GM12878 (cell line): ENCODE data around the gene CD3D. TPM values are rescaled to one million over a fixed set of nuclear protein-coding genes. Genes with fewer than 3 reads are reported as not detected.

ENCODE experiments used
- ATF7 ChIP-seq: fragments of 450-650 bp; IDR thresholded peaks from 2 replicates; pipeline ENCODE4 v1.6.1; 2016; ENCODE audit warnings: low read depth, mild to moderate bottlenecking
- BCL3 ChIP-seq: IDR thresholded peaks from 2 replicates; pipeline ENCODE4 v1.6.1; 2011; ENCODE audit warnings: borderline replicate concordance, low read depth, mild to moderate bottlenecking, moderate library complexity, low read length; ENCODE audit not compliant: insufficient read depth, poor library complexity, severe bottlenecking
- BMI1 ChIP-seq: fragments of 450-650 bp; IDR thresholded peaks from 2 replicates; pipeline ENCODE4 v1.6.1; 2016; ENCODE audit warnings: mild to moderate bottlenecking, moderate library complexity, borderline replicate concordance
- CBX3 ChIP-seq: fragments of 200-600 bp; sonication (generic); IDR thresholded peaks from 2 replicates; pipeline ENCODE4 v1.6.1; 2016; ENCODE audit warnings: low read depth, borderline replicate concordance
- CHD1 ChIP-seq: IDR thresholded peaks from 2 replicates; pipeline ENCODE4 v1.6.1; 2012; ENCODE audit warnings: low read depth, low read length, improper control_type of control experiment
- CUX1 ChIP-seq: IDR thresholded peaks from 2 replicates; pipeline ENCODE4 v1.6.1; 2012; ENCODE audit warnings: improper control_type of control experiment, low read depth, low read length; ENCODE audit not compliant: insufficient replicate concordance
- ETV6 ChIP-seq, 2 experiments: fragments of 450-650 bp in 1 of 2; IDR thresholded peaks in 1 of 2; conservative IDR thresholded peaks in 1 of 2; 2 replicates each; pipeline ENCODE4 v1.6.1; 2014; ENCODE audit warnings: antibody characterized with exemption in 1 of 2, borderline replicate concordance in 1 of 2, low read depth in 1 of 2, mild to moderate bottlenecking in 1 of 2, moderate library complexity in 1 of 2
- GABPA ChIP-seq: IDR thresholded peaks from 2 replicates; pipeline ENCODE4 v1.6.1; 2014; ENCODE audit warnings: antibody characterized with exemption, low read depth, mild to moderate bottlenecking, inconsistent platforms
- GATAD2B ChIP-seq: fragments of 450-650 bp; conservative IDR thresholded peaks from 2 replicates; pipeline ENCODE4 v1.6.1; 2017; ENCODE audit warnings: low read depth, mild to moderate bottlenecking, moderate library complexity
- HDAC6 ChIP-seq: fragments of 200-600 bp; sonication (generic); IDR thresholded peaks from one replicate; pipeline ENCODE4 v1.8.0; 2017; ENCODE audit warnings: antibody characterized with exemption; ENCODE audit not compliant: unreplicated experiment
- IRF4 ChIP-seq: IDR thresholded peaks from 2 replicates; pipeline ENCODE4 v1.6.1; 2011; ENCODE audit warnings: low read depth, low read length
- KLF5 ChIP-seq: fragments of 450-650 bp; IDR thresholded peaks from 2 replicates; pipeline ENCODE4 v1.6.1; 2014; ENCODE audit warnings: mild to moderate bottlenecking; ENCODE audit not compliant: partially characterized antibody
- MEF2A ChIP-seq: IDR thresholded peaks from 2 replicates; pipeline ENCODE4 v1.6.1; 2011; ENCODE audit warnings: low read depth, mild to moderate bottlenecking, low read length, moderate library complexity; ENCODE audit not compliant: insufficient read depth
- MTA3 ChIP-seq: IDR thresholded peaks from 2 replicates; pipeline ENCODE4 v1.6.1; 2012; ENCODE audit warnings: low read length, inconsistent platforms, borderline replicate concordance
- MYC ChIP-seq: IDR thresholded peaks from 2 replicates; pipeline ENCODE4 v1.6.1; 2011; ENCODE audit warnings: mild to moderate bottlenecking, low read length, moderate library complexity, inconsistent platforms; ENCODE audit not compliant: insufficient read depth, insufficient replicate concordance, insufficient read length, severe bottlenecking
- NR2C1 ChIP-seq: fragments of 450-650 bp; IDR thresholded peaks from 2 replicates; pipeline ENCODE4 v1.6.1; 2017; ENCODE audit warnings: antibody characterized with exemption, mild to moderate bottlenecking, moderate library complexity
- RFX5 ChIP-seq: IDR thresholded peaks from 2 replicates; pipeline ENCODE4 v1.6.1; 2011; ENCODE audit warnings: low read depth, low read length, improper control_type of control experiment
- SUZ12 ChIP-seq: fragments of 200-600 bp; sonication (generic); IDR thresholded peaks from one replicate; pipeline ENCODE4 v1.6.1; 2018; ENCODE audit warnings: antibody characterized with exemption, mild to moderate bottlenecking; ENCODE audit not compliant: unreplicated experiment
- TCF12 ChIP-seq: IDR thresholded peaks from 2 replicates; pipeline ENCODE4 v1.6.1; 2011; ENCODE audit warnings: low read depth, mild to moderate bottlenecking, low read length
- WRNIP1 ChIP-seq: IDR thresholded peaks from 2 replicates; pipeline ENCODE4 v1.6.1; 2011; ENCODE audit warnings: low read depth, low read length, improper control_type of control experiment, borderline replicate concordance
- polyA plus RNA-seq, 11 experiments: library from polyadenylated mRNA; depleted of rRNA in 4 of 11; unstranded in 6 of 11; stranded (reverse) in 5 of 11; fragments of >200 nt; fragmentation: Nextera tagmentation in 4 of 11; fragmentation: Illumina TruSeq in 1 of 11; extraction: Ambion mirVana in 4 of 11; extraction: Trizol in 1 of 11; gene quantifications; 1 replicate in 1 of 11; 2 replicates in 10 of 11; pipeline versions ENCODE4 v1.2.1 to v1.2.3, GENCODE V29; 2011 to 2016; ENCODE audit warnings: inconsistent platforms in 2 of 11, missing spikeins in 2 of 11, low read depth in 1 of 11
- total RNA-seq, 4 experiments: library from RNA; depleted of rRNA in 3 of 4; stranded (reverse); fragments of >200 nt in 3 of 4; fragmentation: Illumina TruSeq in 1 of 4; extraction: Trizol in 1 of 4; gene quantifications; 2 replicates each; pipeline versions ENCODE4 v1.2.1 to v1.2.3, GENCODE V29; 2013 to 2021
- TF ChIP-seq, protein P1 (sequence below): IDR thresholded peaks from 2 replicates; pipeline ENCODE4 v1.6.1; 2012; ENCODE audit warnings: low read depth, low read length, improper control_type of control experiment

Gene CD3D
- total and polyA plus RNA-seq, 10 of the 15 experiments (the other 5 are each of a cell fraction or from before 2014, with no cell fraction given): 0.13 to 0.69 (median 0.29) TPM; not detected in 6

DNA sequence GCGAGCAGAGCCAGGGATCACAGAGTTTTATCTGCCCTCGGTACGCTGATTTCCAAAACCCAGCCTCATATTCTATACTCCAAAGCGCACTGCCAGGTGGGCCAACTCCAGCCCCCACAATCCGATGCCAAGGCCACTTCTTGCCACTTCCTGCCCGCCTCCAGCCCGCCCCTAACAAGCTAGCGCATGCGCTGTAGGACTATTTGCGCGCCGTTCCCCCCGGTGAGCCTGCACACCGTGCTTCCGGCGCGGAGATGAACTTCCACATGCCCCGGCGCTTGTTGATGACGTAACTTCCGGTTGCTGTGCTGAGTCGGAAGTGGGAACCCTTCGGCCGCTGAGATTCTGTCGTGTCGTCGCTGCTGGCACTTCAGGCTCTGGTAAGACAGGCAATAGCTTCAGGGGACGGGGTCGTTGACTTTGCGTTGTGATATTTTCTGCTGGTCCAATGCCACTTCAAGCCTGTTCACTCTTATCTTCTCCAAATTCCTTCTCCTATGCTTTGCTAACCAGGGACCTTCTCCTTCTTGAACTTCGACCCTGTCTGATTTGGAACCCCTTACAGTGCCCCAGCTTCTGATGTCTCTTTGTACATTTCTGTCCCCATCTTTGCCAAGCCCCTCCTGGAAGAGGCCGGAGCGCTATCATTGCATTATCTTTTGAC is 16.9 kb upstream of the CD3D start, which contains the start of gene UBE4A (continued):
- TF ChIP-seq BMI1 (no peak), CUX1 (no peak), MYC (peak; percentile 72), CBX3 (no peak), TCF12 (0 out of 2 replicates have a peak, but pooled peaks have one; percentile 14), SUZ12 (no peak), GABPA (peak; percentile 98), IRF4 (peak; percentile 62; the same call in 1 of the 2 replicates), CHD1 (0 out of 2 replicates have a peak, but pooled peaks have one; percentile 68), ATF7 (peak; percentile 99), RFX5 (no peak), WRNIP1 (0 out of 2 replicates have a peak, but pooled peaks have one; percentile 28), KLF5 (no peak), BCL3 (no peak), MEF2A (no peak), HDAC6 (no peak), GATAD2B (peak; percentile 49; the same call in 1 of the 2 replicates), MTA3 (no peak; the same call in 1 of the 2 replicates), NR2C1 (peak; percentile 93), ETV6 (conservative IDR thresholded peaks at IDR 0.05 in 1 of 2, IDR thresholded peaks at IDR 0.05 in 1 of 2; ENCODE audit: borderline replicate concordance in 1 of 2, low read depth in 1 of 2) (peak in 1 of 2 experiments; percentile 77; a peak in 2 of 4 replicates)
- TF ChIP-seq, protein P1, sequence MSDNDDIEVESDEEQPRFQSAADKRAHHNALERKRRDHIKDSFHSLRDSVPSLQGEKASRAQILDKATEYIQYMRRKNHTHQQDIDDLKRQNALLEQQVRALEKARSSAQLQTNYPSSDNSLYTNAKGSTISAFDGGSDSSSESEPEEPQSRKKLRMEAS: peak; percentile 74
